ENCODE results near the gene SATB2. TPM values are rescaled to one million over a fixed set of nuclear protein-coding genes. Genes with fewer than 3 reads are reported as not detected.

Gene SATB2
- total RNA-seq, 2 experiments from 2014 or later, result 0.14 TPM; not detected in 1

- H3K36me3 Mint-ChIP-seq (ENCODE audit: low read depth), result no peaks in the 10 kb centered on the region
- H3K4me1 Mint-ChIP-seq (ENCODE audit: low read depth), result no peaks in the 10 kb centered on the region
- ATAC-seq, result no peak
- TF ChIP-seq, protein P1, sequence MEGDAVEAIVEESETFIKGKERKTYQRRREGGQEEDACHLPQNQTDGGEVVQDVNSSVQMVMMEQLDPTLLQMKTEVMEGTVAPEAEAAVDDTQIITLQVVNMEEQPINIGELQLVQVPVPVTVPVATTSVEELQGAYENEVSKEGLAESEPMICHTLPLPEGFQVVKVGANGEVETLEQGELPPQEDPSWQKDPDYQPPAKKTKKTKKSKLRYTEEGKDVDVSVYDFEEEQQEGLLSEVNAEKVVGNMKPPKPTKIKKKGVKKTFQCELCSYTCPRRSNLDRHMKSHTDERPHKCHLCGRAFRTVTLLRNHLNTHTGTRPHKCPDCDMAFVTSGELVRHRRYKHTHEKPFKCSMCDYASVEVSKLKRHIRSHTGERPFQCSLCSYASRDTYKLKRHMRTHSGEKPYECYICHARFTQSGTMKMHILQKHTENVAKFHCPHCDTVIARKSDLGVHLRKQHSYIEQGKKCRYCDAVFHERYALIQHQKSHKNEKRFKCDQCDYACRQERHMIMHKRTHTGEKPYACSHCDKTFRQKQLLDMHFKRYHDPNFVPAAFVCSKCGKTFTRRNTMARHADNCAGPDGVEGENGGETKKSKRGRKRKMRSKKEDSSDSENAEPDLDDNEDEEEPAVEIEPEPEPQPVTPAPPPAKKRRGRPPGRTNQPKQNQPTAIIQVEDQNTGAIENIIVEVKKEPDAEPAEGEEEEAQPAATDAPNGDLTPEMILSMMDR (IDR thresholded peaks at IDR 0.05), result no peak
- peaks cover 30% of the 10 kb centered on the region for H3K27me3 Mint-ChIP-seq
- H3K4me3 Mint-ChIP-seq, result no peak overlapping the region
- H3K27ac Mint-ChIP-seq, result no peak overlapping the region
- no peak for DNase-seq
- ChIA-PET POLR2A (no interaction called here), CTCF (interaction anchor here (1.2 to 3.9 kb wide), 2 partner anchors 11 to 31 kb away, joined by 3 to 21 read pairs (median 7); no protein-coding TSS in a partner anchor)
- H3K9me3 Mint-ChIP-seq, result no peaks in the 10 kb centered on the region
- intact Hi-C loops (cut with micrococcal nuclease), result no loop called here
Observed at GRCh38 chr2:199477277-199477834, 19.6 kb upstream of the SATB2 start.

GRCh38 chr2:199471443-199472057, 13.8 kb upstream of the SATB2 start:
- intact Hi-C loops (cut with micrococcal nuclease), result no loop called here
- H3K4me3 Mint-ChIP-seq, result no peak overlapping the region
- ATAC-seq, result peak; percentile 72
- H3K36me3 Mint-ChIP-seq (ENCODE audit: low read depth), result no peaks in the 10 kb centered on the region
- CTCF ChIA-PET, result interaction anchor here (1.3 to 2.0 kb wide), 4 partner anchors 10 to 18 kb away, joined by 3 to 8 read pairs (median 6); no protein-coding TSS in a partner anchor
- H3K27ac Mint-ChIP-seq, result no peak overlapping the region
- H3K4me1 Mint-ChIP-seq (ENCODE audit: low read depth), result peaks cover 6% of the 10 kb centered on the region
- TF ChIP-seq, protein P1 (IDR thresholded peaks at IDR 0.05), result peak; percentile 39
- H3K27me3 Mint-ChIP-seq, result peaks cover 75% of the 10 kb centered on the region
- POLR2A ChIA-PET, result no interaction called here
- no peaks in the 10 kb centered on the region for H3K9me3 Mint-ChIP-seq
- peak; percentile 40 for DNase-seq

- TF ChIP-seq, protein P1 (IDR thresholded peaks at IDR 0.05), result no peak
- peaks cover 6% of the 10 kb centered on the region for H3K4me1 Mint-ChIP-seq (ENCODE audit: low read depth)
- H3K4me3 Mint-ChIP-seq, result no peak overlapping the region
- ATAC-seq, result no peak
- ChIA-PET POLR2A (no interaction called here), CTCF (interaction anchor here (0.8 to 2.0 kb wide), 6 partner anchors 10 to 46 kb away, joined by 3 to 8 read pairs (median 4); no protein-coding TSS in a partner anchor)
- intact Hi-C loops (cut with micrococcal nuclease), result no loop called here
- no peaks in the 10 kb centered on the region for H3K9me3 Mint-ChIP-seq
- peaks cover 82% of the 10 kb centered on the region for H3K27me3 Mint-ChIP-seq
- no peak overlapping the region for H3K27ac Mint-ChIP-seq
- DNase-seq, result no peak
- H3K36me3 Mint-ChIP-seq (ENCODE audit: low read depth), result no peaks in the 10 kb centered on the region
Observed at GRCh38 chr2:199470672-199471442, 13.1 kb upstream of the SATB2 start.

DNA sequence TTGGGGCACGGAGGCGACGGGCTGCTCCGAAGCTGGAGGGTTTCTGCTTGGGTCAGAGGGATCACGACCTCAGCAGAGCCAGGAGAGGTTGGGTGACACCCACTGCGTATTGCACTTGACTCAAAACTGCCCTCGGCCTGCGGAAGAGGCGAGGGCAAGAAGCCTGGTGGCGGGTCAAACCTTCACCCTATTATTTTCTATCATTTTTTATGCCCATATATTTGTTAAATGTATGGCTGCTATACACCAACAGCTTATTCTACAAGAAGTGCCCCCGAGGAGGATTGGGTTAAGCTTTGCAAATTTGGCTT, 12.6 kb upstream of the SATB2 start:
- H3K27me3 Mint-ChIP-seq, result peaks cover 85% of the 10 kb centered on the region
- no peaks in the 10 kb centered on the region for H3K36me3 Mint-ChIP-seq (ENCODE audit: low read depth)
- DNase-seq (no peak), ATAC-seq (no peak)
- no peak overlapping the region for H3K27ac Mint-ChIP-seq
- intact Hi-C loops (cut with micrococcal nuclease), result no loop called here
- CTCF ChIA-PET, result interaction anchor here (0.8 to 2.0 kb wide), 5 partner anchors 11 to 45 kb away, joined by 3 to 8 read pairs (median 3); no protein-coding TSS in a partner anchor
- H3K4me3 Mint-ChIP-seq, result no peak overlapping the region
- no peaks in the 10 kb centered on the region for H3K9me3 Mint-ChIP-seq
- POLR2A ChIA-PET, result interaction anchor here (1.0 kb wide), 1 partner anchor 10 kb away, joined by 3 read pairs; no protein-coding TSS in a partner anchor
- peaks cover 6% of the 10 kb centered on the region for H3K4me1 Mint-ChIP-seq (ENCODE audit: low read depth)
- TF ChIP-seq, protein P1 (IDR thresholded peaks at IDR 0.05), result no peak

All from activated CD8-positive, alpha-beta T cell treated with anti-CD3 and anti-CD28 coated beads for 36 hours (primary cell).